HG03135 (cell line): Measurements from ENCODE around the gene CRTAP.
A peak's percentile ranks its signal among the peaks of the same experiment; 100 is the strongest.
"Not testable (repeated sequence)": the region's sequence is repeated elsewhere in the genome, so short reads cannot be mapped to it uniquely, and the experiment has no call there.

Source experiments
- ATAC-seq: cut with Tn5 transposase; IDR thresholded peaks from one replicate; pipeline ENCODE4 v1.9.1; 2021; ENCODE audit warnings: mild to moderate bottlenecking, moderate library complexity; ENCODE audit not compliant: unreplicated experiment

Gene CRTAP

DNA sequence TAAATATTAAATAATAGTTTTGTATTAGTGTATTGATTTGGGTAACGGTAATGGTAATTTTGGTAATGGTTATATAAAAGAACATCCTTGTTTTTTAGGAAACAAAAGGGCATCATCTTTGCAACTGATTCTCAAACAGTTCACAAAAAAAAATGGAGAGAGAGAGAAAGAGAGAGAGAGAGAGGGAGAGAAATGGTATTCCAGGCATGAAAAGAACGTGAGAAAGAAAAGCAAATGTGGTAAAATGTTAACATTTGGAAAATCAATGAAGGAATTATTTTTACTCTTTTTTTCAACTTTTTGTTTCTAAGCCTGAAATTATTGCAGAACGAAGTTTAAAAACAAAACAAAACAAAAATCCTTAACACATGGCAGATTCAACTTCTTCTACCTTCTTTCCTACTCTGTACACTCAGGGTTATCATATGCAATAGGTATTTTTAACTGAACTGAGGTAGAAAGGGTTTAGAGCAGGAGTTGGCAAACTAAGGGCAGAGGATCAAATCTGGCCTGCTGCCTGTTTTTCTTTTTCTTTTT lies 14.6 kb upstream of the CRTAP start:
- no peak for ATAC-seq

DNA sequence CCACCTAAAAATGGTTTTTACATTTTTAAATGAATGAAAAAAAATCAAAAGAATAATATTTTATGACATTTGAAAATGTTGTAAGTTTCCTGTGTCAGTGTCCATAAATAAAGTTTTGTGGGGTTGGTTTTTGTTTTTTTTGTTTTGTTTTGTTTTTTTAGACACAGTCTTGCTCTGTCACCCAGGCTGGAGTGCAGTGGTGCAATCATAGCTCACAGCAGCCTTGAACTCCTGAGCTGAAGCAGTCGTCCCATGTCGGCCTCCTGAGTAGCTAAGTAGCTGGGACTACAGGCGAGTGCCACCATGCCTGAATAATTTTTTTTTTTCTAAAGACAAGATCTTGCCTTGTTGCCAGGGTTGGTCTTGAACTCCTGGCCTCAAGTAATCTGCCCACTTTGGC lies 14.1 kb upstream of the CRTAP start:
- ATAC-seq: no peak

DNA sequence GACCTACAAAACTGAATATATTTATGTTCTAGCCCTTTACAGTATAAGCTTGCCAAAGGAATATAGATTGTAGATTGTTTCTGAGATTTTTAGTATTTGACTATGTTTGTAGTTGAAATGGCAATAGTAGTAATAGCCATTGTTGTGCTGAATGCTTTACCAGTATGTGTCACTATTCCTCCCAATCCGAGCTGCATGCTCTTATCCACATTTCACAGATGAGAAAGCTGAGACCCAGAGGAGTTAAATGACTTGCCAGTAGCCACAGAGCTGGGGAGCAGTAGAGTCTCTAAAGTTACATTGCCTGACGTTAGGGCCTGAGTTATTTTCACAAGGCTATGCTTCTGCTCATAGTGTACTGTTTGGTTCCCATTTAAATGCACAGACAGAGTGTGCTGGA lies 13.6 kb upstream of the CRTAP start:
- ATAC-seq: no peak

DNA sequence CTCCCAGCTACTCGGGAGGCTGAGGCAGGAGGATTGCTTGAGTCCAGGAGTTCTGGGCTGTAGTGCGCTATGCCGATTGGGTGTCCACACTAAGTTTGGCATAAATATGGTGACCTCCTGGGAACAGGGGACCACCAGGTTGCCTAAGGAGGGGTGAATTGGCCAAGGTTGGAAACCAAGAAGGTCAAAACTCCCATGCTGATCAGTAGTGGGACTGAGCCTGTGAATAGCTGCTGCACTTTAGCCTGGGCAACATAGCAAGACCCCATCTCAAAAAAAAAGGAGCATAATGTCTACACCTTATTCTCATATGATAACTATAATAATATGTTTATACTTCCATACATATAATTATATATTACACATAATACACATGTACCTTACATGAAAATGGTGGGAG lies 10.8 kb upstream of the CRTAP start:
- ATAC-seq: no peak

DNA sequence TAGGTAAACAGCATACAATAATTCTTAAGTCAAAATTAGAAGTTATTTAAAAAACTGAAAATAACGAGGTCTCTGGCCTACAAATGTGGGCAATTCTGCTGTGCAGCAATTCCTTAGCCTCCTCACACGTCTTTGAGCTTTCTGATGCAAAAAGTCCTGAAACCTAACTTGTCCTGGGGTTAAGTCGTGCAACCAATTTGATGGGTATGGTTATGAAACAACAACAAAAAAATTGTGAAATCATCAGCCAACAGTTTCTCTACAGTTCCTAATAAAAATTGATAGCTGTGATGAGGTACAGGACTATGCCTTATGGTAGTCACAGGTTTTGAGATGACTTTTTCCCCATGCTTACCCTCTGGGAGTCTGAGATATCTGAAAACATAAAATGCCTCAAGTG lies 10.3 kb upstream of the CRTAP start:
- ATAC-seq: no peak

DNA sequence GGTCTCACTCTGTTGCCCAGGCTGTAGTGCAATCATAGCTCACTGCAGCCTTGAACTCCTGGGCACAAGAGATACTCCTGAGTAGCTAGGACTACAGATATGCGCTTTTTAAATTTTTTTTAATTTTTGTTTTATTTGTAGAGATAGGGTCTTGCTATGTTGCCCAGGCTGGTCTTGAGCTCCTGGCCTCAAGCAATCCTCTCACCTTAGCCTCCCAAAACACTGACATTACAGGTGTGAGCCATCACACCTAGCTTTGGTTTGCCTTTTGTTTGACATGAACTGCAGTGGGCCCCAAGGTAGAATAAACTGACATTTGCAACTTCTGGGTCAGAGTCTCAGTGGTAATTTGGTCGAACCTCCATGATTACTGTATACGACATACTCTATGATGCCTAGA lies 9.0 kb upstream of the CRTAP start:
- no peak for ATAC-seq

DNA sequence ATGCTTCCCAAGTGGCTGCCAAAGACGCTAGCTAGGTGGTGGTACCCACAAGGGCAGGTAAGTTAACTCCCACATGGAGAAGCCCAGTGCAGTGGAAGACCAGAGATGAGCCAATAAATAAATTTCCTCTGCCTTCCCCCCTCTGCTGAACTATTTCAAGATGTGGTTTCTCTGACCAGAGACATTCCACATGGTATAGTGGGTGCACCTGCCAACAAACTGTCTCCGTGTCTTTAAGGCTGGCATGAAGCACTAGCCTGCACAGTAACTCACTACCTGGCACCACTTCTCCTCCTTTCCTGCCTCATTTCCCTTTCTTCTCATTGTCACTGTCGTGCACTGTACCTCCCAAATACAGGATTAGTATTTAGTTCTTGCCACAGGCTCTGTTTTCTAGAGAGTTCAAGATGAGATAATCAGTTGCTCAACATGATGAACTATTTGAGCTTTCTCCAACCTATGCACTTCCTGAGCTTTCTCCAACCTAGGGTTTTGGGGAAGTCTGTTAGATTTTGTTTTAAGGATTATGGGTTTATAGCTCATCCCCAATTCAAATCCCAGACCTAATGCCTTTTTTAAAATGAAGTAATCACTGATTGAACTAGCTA lies 8.4 kb upstream of the CRTAP start:
- no peak for ATAC-seq

DNA sequence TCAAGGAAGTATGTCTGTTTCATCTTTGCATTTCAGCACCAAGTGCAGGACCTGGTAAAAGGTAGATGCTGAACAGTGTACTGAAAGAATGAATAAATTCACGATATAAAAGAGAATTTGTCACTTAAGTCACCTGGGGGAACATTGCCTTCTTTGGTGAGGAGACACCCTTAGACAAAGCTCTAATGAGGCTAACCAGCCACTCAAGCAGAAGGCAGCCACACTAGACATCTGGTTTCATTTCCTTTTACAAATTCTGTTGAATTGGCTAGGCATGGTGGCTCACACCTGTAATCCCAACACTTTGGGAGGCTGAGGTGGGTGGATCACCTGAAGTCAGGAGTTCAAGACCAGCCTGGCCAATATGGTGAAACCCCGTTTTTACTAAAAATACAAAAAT lies 7.0 kb upstream of the CRTAP start:
- not testable (repeated sequence) for ATAC-seq

DNA sequence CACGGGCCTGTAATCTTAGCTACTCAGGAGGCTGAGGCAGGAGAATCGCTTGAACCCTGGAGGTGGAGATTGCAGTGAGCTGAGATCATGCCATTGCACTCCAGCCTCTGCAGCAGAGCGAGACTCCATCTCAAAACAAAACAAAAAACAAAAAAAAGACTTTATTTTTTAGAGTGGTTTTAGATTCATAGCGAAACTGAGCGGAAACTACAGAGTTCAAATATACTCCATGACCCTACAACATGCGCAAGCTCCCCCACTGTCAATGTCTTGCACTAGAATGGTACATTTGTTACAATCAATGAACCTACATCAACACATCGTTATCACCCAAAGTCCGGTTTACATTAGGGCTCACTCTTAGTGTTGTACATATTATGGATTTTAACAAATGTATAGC lies 2.2 kb upstream of the CRTAP start:
- ATAC-seq: peak; percentile 30

DNA sequence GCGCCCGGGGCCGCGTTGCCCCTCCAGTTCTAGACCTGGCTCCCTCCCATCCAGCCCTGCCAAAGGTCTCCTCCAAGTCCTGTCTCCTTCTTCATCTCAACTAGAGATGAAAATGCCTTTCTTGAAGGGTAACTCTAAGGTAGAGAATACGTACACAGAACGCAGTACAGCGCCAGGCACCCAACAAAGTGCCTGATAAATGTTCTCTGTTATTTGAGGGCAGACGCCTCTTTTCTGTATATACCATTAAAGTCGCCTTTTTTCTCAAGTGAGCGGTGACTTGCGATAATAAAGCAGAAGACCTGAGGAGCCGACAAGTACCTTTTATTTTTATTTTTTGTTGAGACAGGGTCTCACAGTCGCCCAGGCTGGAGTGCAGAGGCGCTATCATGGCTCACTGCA lies 809 bp downstream of the CRTAP start:
- ATAC-seq: no peak

DNA sequence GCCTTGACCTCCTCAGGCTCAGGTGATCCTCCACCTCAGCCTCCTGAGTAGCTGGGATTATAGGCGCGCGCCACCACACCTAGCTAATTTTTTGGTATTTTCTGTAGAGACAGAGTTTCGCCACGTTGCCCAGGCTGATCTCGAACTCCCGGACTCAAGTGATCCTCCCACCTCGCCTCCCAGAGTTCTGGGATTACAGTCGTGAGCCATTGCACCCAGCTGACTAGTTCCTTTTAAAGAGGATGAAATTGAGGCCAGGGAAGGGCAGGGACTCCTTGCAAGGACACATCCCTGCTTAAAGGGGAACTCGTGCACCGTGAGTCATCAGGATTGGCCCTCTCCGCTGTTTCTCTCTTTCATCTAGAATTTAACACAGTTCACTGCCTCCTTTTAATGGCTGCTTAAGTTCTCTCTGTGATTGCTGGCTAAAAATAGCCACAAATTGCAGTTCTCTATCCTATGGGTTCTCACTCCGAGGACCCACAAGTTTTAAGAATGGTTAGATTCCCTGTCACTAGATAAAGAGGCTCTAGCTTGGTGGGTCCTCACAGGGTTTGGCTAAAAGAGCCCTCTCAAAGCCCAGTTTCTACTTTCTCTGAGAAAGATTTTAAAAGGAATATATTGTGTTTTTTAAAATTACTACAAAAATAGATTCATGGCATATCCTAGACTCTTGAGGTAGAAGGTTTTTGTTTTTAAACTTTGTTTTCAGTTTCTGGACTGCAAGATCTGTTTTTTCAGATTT lies 1.4 kb downstream of the CRTAP start:
- no peak for ATAC-seq

DNA sequence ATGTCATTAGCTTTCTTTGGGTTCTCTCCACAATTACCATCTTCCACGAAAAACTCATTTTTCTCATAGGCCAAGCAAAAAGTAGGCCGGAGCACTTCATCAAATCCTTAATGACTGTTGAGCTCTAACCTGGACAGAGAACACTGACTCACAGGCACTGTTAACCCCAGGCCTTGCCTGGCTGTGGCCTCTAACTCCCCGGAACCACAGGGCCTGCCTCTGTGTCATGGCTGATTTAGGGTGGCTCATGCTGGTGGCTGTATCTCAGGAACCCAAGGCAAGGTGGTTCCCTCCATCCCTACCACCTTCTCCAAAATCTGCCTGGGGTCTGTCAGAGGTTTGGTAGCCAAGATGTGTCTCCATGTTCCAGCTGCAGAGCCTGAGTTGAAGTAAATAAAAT lies 3.6 kb downstream of the CRTAP start:
- no peak for ATAC-seq

DNA sequence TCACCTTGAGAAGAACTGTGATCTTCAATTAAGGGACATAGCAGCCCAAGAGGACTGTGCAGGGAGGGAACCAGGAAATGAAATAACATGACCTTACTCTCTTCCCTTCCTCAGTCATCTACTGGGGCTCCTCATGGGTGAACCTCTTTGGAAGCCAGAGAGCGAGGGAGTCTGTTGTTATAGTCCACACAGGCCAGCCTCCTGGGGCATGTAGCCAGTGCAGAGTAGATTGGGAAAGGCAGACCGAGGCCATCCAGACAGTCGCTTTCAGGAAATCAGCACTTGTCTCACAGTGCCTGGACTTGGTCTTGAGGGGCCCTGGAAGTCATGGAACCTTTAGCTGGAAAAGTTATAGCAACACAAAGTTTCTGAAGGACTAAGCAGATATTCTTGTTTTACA lies 6.1 kb downstream of the CRTAP start:
- ATAC-seq: no peak

DNA sequence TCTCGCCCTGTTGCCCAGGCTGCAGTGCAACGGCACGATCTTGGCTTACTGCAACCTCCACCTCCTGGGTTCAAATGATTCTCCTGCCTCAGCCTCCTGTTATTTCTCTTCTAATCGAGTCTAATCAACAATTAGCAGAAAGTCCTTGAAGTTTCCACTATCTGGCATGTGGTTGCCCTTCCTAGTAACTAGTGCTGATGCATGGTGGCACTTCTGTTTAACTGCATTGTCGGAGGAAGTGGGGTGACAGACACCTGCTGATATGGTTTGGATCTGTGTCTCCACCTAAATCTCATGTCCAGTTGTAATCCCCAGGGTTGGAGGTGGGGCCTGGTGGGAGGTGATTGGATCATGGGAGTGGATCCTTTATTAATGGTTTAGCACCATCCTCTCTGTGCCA lies 9.2 kb downstream of the CRTAP start:
- no peak for ATAC-seq

DNA sequence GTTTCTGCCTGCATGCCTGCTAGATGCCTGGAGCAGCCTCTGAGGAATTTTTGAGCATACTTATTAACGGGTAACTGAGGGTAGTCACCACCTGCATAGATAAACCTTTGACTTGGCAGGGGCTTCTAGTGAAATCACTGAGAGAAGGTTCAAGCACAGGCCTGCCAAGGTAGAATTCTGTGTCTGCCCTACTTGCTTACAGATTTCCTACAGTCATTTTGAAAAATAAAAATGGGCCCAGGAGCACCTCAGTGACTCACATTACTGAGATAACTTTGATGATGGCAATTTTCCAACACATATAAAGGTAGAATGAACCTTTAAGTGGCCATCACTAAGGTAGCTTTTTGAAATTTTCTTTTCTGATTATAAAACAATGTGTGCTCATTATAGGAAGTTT lies 10.8 kb downstream of the CRTAP start:
- ATAC-seq: no peak

DNA sequence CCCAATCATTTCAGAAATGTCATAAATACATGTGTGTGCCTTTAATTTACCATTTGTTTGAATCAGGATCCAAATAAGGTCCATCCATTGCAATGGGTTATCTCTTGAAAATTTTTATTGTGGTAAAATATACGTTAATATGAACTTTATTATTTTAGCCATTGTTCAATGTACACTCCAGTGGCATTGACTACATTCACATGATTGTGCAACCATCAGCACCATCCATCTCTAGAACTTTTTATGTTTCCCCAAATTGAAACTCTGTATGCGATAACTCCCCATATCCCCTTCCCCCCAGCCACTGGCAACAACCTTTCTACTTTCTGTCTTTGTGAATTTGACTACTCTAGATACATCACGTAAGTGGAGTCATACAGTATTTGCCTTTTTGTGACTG lies 12.0 kb downstream of the CRTAP start:
- ATAC-seq: no peak

DNA sequence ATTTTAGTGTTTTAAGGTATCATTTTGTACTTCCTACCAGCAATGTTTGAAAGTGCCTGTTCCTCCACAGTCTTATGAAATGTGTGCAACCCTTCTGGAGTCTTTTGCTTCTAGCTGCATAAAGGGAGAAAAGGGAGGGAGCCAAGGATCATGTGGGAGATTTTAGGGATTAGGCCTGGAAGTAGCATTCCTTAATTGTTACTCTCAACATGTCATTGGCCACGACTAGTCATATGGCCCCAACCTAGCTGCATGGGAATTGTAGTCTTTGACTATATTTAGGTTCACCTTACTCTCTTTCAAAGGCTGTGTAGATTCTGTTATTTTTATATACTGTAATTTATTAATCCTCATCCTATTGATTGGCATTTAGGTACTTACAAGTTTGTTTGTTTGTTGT lies 14.9 kb downstream of the CRTAP start:
- no peak for ATAC-seq

DNA sequence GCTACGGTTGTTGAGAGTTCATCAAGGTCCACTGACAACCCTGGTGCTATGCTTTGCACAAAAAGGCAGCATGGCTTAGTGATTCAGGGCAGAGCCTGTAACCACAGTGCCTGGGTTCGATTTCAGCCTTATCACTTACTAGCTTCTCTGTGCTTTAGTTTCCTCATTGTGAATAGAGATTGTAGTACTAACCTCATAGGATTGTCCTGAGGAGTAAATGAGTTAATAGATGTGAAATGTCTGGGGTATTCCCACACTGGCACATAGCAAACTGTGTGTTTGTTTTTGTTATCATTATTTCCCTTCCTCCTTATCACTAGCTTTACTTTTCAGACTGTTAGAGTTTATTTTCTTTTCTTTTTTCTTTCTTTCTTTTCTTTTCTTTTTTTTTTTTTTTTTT lies 16.3 kb downstream of the CRTAP start:
- ATAC-seq: no peak

DNA sequence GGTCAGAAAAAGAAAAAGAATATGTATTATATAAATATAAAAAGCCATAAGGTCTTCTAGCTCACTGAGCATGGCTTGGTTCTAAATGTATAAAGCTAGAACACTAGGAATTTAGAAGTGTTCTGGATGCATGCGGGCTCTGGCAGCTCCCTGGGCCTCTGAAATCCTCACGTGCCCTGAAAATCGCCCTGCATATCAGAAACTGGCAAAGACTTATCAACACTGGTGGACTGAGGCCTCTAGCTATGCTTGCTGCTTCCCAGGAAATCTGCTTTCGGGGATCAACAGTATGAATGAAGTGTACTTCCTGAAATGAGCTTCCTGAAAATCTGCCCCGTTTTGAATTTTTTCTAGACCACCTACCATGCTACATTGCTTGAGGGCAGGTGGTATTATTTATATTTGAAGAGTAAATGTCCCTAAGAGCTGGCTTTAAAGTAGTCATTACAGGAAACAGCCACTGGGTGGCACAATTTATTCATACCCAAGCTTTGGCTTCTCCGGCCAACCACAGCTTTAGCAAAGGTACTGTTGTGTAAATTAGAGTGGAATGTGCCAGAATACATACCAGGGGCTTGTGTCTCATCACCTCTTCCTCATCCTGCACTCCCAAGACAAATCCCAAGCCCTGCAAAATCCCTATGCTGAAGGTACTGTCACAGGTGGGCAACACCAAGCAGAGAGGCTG lies 17.7 kb downstream of the CRTAP start:
- peak; percentile 75 for ATAC-seq

DNA sequence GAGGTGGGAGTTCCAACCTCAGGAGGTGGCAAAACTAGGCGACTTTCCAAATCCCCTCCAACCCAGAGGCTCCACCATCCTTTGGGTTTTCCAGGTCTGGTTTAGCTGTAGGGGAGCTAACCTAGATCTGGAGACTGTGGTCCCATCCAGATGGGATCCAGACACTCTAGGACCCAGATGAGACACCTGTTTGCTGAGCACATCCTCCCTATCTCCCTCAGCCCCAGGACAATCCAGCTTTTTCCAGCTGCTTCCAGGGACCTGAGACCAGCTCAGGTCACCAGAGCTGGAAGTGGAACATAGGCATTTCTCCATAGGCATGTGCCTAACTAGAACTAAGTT lies 18.2 kb downstream of the CRTAP start:
- ATAC-seq: peak; percentile 17

DNA sequence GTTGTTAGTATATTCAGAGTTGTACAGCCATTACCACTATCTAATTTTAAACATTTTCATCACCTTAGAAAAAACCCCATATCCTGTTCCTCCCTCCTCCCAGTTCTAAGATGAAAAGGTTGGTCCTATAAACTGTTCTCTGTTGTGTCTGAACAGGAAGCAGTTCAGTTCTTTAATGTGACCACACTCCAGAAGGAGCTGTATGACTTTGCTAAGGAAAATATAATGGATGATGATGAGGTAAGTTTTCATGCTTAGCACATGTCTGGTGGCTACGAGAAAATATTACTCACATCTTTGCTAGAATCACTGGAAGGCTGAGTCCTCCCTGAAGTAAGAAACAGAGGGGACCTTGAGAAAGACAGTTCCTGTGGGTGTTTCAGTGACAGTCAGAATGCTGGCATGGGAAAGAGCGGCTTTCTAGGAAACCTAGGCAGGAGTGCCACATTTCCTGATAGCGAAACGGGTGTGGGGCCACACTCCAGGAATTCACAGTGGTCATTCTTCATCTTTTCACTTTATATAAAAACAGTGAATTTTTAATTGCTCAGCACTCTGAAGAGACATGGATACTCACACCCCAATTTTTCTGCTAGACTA lies 20.3 kb downstream of the CRTAP start:
- no peak for ATAC-seq

DNA sequence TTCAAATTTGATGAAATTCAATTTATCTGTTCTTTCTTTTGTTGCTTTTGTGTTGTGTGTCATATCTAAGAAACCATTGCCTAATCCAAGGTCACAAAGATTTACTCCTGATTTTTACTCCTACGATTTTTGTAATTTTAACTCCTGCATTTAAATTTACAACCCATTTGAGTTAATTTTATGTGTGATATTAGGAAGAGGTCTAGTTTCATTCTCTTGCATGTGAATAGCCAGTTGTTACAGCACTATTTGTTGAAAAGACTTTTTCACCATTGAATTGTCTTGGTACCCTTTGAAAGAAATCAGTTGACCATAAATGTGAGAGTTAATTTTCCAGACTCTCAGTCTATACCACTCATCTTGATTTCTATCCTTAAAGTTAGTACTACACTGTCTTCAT lies 23.9 kb downstream of the CRTAP start:
- ATAC-seq: no peak
